NCI-H345 (cell line): Measurements from ENCODE around the gene TOR1B.
A peak's percentile ranks its signal among the peaks of the same experiment; 100 is the strongest.
"Not testable (repeated sequence)": the region's sequence is repeated elsewhere in the genome, so short reads cannot be mapped to it uniquely, and the experiment has no call there.

Source experiments
- DNase-seq: peaks from one replicate; lab custom pipeline; 2025; lab: John Stamatoyannopoulos, UW

The TOR1B gene, protein sequence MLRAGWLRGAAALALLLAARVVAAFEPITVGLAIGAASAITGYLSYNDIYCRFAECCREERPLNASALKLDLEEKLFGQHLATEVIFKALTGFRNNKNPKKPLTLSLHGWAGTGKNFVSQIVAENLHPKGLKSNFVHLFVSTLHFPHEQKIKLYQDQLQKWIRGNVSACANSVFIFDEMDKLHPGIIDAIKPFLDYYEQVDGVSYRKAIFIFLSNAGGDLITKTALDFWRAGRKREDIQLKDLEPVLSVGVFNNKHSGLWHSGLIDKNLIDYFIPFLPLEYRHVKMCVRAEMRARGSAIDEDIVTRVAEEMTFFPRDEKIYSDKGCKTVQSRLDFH

GRCh38 chr9:129802833-129803675 lies at the start of gene TOR1B:
TOR1B (plus strand) TSS chr9:129803184; CDS start chr9:129803213, 29 bp downstream.
- DNase-seq, result peak; percentile 96

DNA sequence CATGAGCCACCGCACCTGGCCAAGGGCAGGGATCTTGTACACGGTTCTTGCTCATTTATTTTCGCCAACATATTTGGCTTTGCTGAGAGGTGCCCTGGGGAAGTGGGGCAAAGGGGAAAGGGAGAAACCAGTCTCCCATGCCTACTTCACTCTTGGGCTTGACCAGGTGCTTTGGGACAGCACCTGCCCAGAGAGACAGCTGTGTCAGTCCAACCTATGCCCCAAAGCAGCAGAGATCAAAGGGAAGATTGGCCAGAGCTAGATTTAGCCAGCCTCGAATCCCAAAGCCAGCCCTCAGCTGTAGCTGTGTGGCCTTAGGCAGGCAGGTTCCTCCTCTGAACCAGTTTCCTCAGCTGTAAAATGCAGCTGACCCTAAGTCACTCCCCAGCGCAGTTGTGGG lies 47.8 kb upstream of the TOR1B start:
- DNase-seq, result no peak

DNA sequence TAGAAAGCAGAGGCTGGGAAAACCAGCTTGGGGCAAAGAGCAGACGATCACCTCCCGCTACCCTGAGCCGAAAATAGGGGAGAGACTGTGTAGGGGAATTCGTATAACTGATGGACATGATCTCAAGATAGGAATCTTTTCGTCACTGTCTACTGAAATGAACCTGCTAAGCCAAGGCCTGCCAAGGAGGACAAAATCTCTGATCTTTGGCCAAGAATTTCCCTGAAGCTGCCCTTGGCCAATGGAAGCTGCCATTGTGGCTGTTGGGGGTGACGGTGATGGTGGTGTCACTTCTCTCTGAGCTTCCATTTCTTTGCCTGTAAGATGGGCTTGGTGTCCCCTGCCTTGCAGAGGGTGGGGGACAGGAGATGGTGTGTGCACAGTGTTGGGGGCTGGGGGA lies 46.8 kb upstream of the TOR1B start:
- DNase-seq, result no peak

GRCh38 chr9:129757045-129757444 lies 45.9 kb upstream of the TOR1B start:
- DNase-seq, result no peak

GRCh38 chr9:129759319-129759718 lies 43.7 kb upstream of the TOR1B start:
- DNase-seq, result no peak

DNA sequence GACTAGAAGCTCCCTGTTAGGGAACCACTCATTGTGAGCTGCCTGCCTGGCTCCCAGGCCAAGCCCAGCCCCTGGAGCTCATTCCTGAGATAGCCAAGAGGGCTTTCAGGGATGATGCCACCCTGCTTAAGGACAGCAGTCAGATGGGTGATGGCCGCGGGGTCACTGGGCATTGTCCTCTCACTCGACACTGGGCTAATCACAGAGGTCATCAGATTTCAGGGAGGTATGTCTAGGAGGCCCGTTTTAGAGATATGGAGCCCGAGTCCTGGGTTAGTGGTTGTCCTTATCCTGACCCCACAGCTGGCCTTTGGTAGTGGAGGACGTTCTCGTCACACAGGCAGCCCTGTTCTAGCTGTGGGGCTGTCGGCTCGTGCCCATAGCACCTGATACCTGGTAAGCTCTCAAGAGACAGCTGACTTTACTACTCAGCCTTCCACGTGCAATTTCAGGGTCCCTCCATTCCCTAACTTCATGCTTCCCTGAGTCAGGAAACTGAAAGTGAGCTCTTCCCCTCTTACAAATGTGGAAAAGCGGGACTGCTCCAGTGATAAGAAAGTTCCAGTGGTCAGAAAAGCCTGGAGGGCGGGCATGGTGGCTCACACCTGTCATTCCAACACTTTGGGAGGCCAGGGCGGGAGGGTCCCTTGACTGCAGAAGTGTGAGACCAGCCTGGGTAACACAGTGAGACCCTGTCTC lies 43.0 kb upstream of the TOR1B start:
- DNase-seq, result no peak

GRCh38 chr9:129760784-129761183 lies 42.2 kb upstream of the TOR1B start:
- not testable (repeated sequence) for DNase-seq

- DNase-seq, result no peak
Measured at GRCh38 chr9:129761293-129761900, 41.6 kb upstream of the TOR1B start.

- DNase-seq, result no peak
Measured at GRCh38 chr9:129761901-129762369, 41.0 kb upstream of the TOR1B start.

GRCh38 chr9:129762370-129762984 lies 40.5 kb upstream of the TOR1B start:
- DNase-seq, result not testable (repeated sequence)

- no peak for DNase-seq
Measured at GRCh38 chr9:129762985-129763926, 39.7 kb upstream of the TOR1B start.

- no peak for DNase-seq
Measured at GRCh38 chr9:129765764-129766317, 37.1 kb upstream of the TOR1B start.

DNA sequence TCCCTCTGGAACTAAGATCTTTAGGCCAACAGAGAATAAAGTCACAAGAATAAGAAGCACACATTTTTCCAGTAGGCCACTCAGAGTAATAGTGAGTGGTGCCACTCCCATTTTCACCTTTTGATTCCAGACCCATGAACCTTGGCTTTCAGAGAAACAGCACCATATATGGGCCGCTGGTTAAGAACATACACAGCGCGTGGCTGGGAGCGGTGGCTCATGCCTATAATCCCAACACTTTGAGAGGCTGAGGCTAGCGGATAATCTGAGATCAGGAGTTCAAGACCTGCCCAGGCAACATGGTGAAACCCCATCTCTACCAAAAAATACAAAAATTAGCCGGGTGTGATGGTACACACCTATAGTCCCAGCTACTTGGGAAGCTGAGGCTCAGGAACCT lies 34.5 kb upstream of the TOR1B start:
- DNase-seq, result no peak

GRCh38 chr9:129769669-129770068 lies 33.3 kb upstream of the TOR1B start:
- DNase-seq, result no peak

DNA sequence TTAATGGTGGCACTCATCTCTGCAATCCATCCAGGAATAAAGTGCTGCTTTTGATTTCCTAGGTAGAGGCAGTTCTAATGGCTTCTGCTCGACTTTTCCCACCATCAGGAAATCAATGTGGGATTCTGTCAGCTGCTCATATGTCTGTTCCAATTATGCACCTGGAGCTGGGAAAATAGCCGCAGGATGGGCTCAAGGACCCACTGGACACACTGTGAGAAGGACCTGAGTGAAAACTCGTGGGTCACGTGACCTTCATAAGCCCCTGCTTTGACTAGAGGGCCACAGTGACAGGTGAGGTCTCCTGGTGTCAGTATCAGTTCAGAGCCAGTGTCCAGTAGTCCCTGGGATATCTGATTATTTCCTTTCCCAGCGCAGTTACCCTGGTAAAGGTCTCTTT lies 32.2 kb upstream of the TOR1B start:
- no peak for DNase-seq

- DNase-seq, result no peak
Measured at GRCh38 chr9:129773262-129774048, 29.5 kb upstream of the TOR1B start.

GRCh38 chr9:129774791-129775447 lies 28.1 kb upstream of the TOR1B start:
- no peak for DNase-seq

DNA sequence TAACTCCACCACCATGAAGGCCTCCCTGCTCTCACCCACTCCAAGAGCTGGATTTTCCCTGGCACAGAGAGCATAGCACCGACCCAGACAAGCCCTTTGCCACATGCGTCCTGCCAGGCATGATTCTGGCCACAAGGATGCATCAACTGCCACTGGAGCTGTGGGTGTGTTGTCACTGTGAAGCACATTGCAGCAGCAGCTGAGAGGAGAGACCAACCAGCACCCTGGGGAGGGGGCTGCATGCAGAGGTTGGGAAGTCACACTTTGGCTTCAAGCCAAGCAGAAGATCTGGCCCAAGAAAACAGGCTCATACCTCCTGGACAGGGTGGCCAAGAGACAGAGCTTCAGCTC lies 27.6 kb upstream of the TOR1B start:
- DNase-seq, result no peak

GRCh38 chr9:129776096-129776495 lies 26.9 kb upstream of the TOR1B start:
- DNase-seq, result not testable (repeated sequence)
